ENCODE measurements around the gene DEPDC7. TPM values are rescaled to one million over a fixed set of nuclear protein-coding genes. Genes with fewer than 3 reads are reported as not detected.

Gene DEPDC7
- total RNA-seq, 1 experiment from 2014 or later = 1.2 TPM

- TF ChIP-seq CTCF (conservative IDR thresholded peaks at IDR 0.05) (no peak), EZH2 (IDR thresholded peaks at IDR 0.05; ENCODE audit: low read depth) (no peak)
- intact Hi-C loops (cut with micrococcal nuclease; ENCODE audit: unreplicated experiment) = no loop called here
- H3K4me3 ChIP-seq = no peak overlapping the region
- no peak overlapping the region for H2AFZ ChIP-seq
- H3F3A ChIP-seq (ENCODE audit: insufficient read depth, low read depth) = no peaks in the 10 kb centered on the region
- no peaks in the 10 kb centered on the region for H3K4me1 ChIP-seq (replicated peaks; ENCODE audit: insufficient read depth)
- no peaks in the 10 kb centered on the region for H3K9me2 ChIP-seq (ENCODE audit: insufficient read depth)
- no peaks in the 10 kb centered on the region for H3K79me2 ChIP-seq (ENCODE audit: low read depth)
- ChIA-PET POLR2A (ENCODE audit: unreplicated experiment) (no interaction called here), CTCF (no interaction called here)
- no peaks in the 10 kb centered on the region for H3K9me3 ChIP-seq (ENCODE audit: insufficient read depth, low read depth)
- DNase-seq = no peak
- no peak overlapping the region for H3K4me2 ChIP-seq
- H3K27ac ChIP-seq = no peak overlapping the region
- no peaks in the 10 kb centered on the region for H3K36me3 ChIP-seq (ENCODE audit: low read depth)
- H4K20me1 ChIP-seq (ENCODE audit: insufficient read depth) = no peaks in the 10 kb centered on the region
- BruUV-seq (replicated peaks) = no TSS peak
- H3K27me3 ChIP-seq (ENCODE audit: insufficient read depth, low read depth) = no peaks in the 10 kb centered on the region
These were observed 6.3 kb downstream of the DEPDC7 start for GRCh38 chr11:33021937-33022336.

GRCh38 chr11:33025339-33025722 lies 9.7 kb downstream of the DEPDC7 start:
- Histone ChIP-seq H3K4me1 (replicated peaks; ENCODE audit: insufficient read depth) (no peaks in the 10 kb centered on the region), H3K27ac (no peak overlapping the region), H3K79me2 (ENCODE audit: low read depth) (no peaks in the 10 kb centered on the region), H2AFZ (no peak overlapping the region), H3K4me3 (no peak overlapping the region), H4K20me1 (ENCODE audit: insufficient read depth) (no peaks in the 10 kb centered on the region), H3K4me2 (no peak overlapping the region), H3K36me3 (ENCODE audit: low read depth) (no peaks in the 10 kb centered on the region), H3K9me3 (ENCODE audit: insufficient read depth, low read depth) (no peaks in the 10 kb centered on the region), H3F3A (ENCODE audit: insufficient read depth, low read depth) (no peaks in the 10 kb centered on the region), H3K27me3 (ENCODE audit: insufficient read depth, low read depth) (no peaks in the 10 kb centered on the region), H3K9me2 (ENCODE audit: insufficient read depth) (no peaks in the 10 kb centered on the region)
- intact Hi-C loops (cut with micrococcal nuclease; ENCODE audit: unreplicated experiment) = no loop called here
- DNase-seq = no peak
- ChIA-PET CTCF (interaction anchor here (0.7 kb wide), 1 partner anchor 562 kb away, joined by 3 read pairs; no protein-coding TSS in a partner anchor), POLR2A (ENCODE audit: unreplicated experiment) (no interaction called here)
- no TSS peak for BruUV-seq (replicated peaks)
- TF ChIP-seq CTCF (conservative IDR thresholded peaks at IDR 0.05) = no peak
- no peak for TF ChIP-seq EZH2 (IDR thresholded peaks at IDR 0.05; ENCODE audit: low read depth)

- H3K36me3 ChIP-seq (ENCODE audit: low read depth) = no peaks in the 10 kb centered on the region
- H3K9me3 ChIP-seq (ENCODE audit: insufficient read depth, low read depth) = no peaks in the 10 kb centered on the region
- H3K4me3 ChIP-seq = no peak overlapping the region
- CTCF ChIA-PET = no interaction called here
- TF ChIP-seq EZH2 (IDR thresholded peaks at IDR 0.05; ENCODE audit: low read depth) (no peak), CTCF (conservative IDR thresholded peaks at IDR 0.05) (no peak)
- no peak overlapping the region for H3K27ac ChIP-seq
- intact Hi-C loops (cut with micrococcal nuclease; ENCODE audit: unreplicated experiment) = no loop called here
- H3K4me2 ChIP-seq = no peak overlapping the region
- H2AFZ ChIP-seq = no peak overlapping the region
- no peaks in the 10 kb centered on the region for H3K79me2 ChIP-seq (ENCODE audit: low read depth)
- no peak for DNase-seq
- H3K4me1 ChIP-seq (replicated peaks; ENCODE audit: insufficient read depth) = no peaks in the 10 kb centered on the region
- no peaks in the 10 kb centered on the region for H3F3A ChIP-seq (ENCODE audit: insufficient read depth, low read depth)
- BruUV-seq (replicated peaks) = no TSS peak
- H3K27me3 ChIP-seq (ENCODE audit: insufficient read depth, low read depth) = no peaks in the 10 kb centered on the region
- POLR2A ChIA-PET (ENCODE audit: unreplicated experiment) = interaction anchor here (0.7 kb wide), 1 partner anchor 239 kb away, joined by 3 read pairs; no protein-coding TSS in a partner anchor
- no peaks in the 10 kb centered on the region for H4K20me1 ChIP-seq (ENCODE audit: insufficient read depth)
- H3K9me2 ChIP-seq (ENCODE audit: insufficient read depth) = no peaks in the 10 kb centered on the region
These were observed 11.6 kb downstream of the DEPDC7 start for GRCh38 chr11:33027233-33027632.

All from PC-9 (cell line).